Transverse colon (tissue), 4 donors: Measurements from ENCODE around the gene GPER1. TPM values are rescaled to one million over a fixed set of nuclear protein-coding genes. Genes with fewer than 3 reads are reported as not detected.

Experiments used
- DNase-seq: peaks from one replicate; pipeline ENCODE4 v3.0.0-alpha.2; 2019
- H3K27ac ChIP-seq, 4 donors: fragments of 200-600 bp; sonication (generic); 2 replicates each; pipeline ENCODE4 v1.5.1; 2016 to 2018; ENCODE audit warnings: inconsistent platforms in 4 of 4
- H3K27me3 ChIP-seq: fragments of 200-600 bp; sonication (generic); 2 replicates; pipeline ENCODE4 v1.5.1; 2017; ENCODE audit warnings: inconsistent platforms
- H3K36me3 ChIP-seq, 4 donors: fragments of 200-600 bp; sonication (generic); 2 replicates each; pipeline ENCODE4 v1.5.1; 2017 to 2019; ENCODE audit warnings: inconsistent platforms in 4 of 4
- H3K4me1 ChIP-seq, 4 donors: fragments of 200-600 bp; sonication (generic); 2 replicates each; pipeline ENCODE4 v1.5.1; 2017 to 2020; ENCODE audit warnings: inconsistent platforms in 4 of 4
- H3K4me3 ChIP-seq, 4 donors: fragments of 200-600 bp; sonication (generic); 1 replicate in 1 of 4; 2 replicates in 3 of 4; pipeline versions ENCODE4 v1.5.1 to v1.6.1; 2017 to 2019; ENCODE audit warnings: inconsistent platforms in 4 of 4
- H3K9me3 ChIP-seq, 2 donors: fragments of 200-600 bp; sonication (generic); 2 replicates each; pipeline ENCODE4 v1.5.1; 2017 to 2019; ENCODE audit warnings: inconsistent platforms in 2 of 2
- EP300 ChIP-seq: sonication (generic); formaldehyde crosslinking; IDR thresholded peaks from one replicate; pipeline ENCODE4 v1.6.1; 2017; ENCODE audit warnings: antibody characterized with exemption, low read depth
- POLR2A ChIP-seq: fragments of 450-650 bp; IDR thresholded peaks from one replicate; pipeline ENCODE4 v1.6.1; 2016; ENCODE audit warnings: antibody characterized with exemption, mild to moderate bottlenecking, moderate library complexity
- POLR2AphosphoS5 ChIP-seq, 3 donors: sonication (generic); formaldehyde crosslinking; IDR thresholded peaks; one replicate each; pipeline ENCODE4 v1.6.1; 2016; ENCODE audit warnings: antibody characterized with exemption in 3 of 3
- WGBS, 2 donors: methylation state at CpG; one replicate each; pipeline ENCODE4 v1.1.5; 2018; ENCODE audit warnings: low coverage in 1 of 2; 5-methylcytosine and 5-hydroxymethylcytosine counted together
- in situ Hi-C, 4 donors: fragments of 200-750 bp; cut with MboI; loops; one replicate each; pipeline versions ENCODE4 v1.15.0 to v1.15.1; 2017; ENCODE audit warnings: low sequenced_read_pairs in 3 of 4, low pct_ligation_motif_present in 1 of 4, low pct_unique_long_range_greater_than_20kb in 1 of 4
- intact Hi-C: fragments of 100-400 bp; cut with DNase I; formaldehyde crosslinking; loops from one replicate; pipeline ENCODE4 v1.15.1; 2023; ENCODE audit warnings: low total_unique reads
- total RNA-seq, 4 donors: library from RNA; depleted of rRNA; stranded (reverse); fragments of >200 nt; gene quantifications; one replicate each; pipeline ENCODE4 v1.1.0, GENCODE V29; 2016
- TF ChIP-seq, protein P1 (sequence below), 5 experiments: fragments of 200-600 bp in 3 of 5; fragments of 450-650 bp in 2 of 5; sonication (generic) in 3 of 5; IDR thresholded peaks; 1 replicate in 2 of 5; 2 replicates in 3 of 5; pipeline ENCODE4 v1.5.1; 2016 to 2017; ENCODE audit warnings: antibody characterized with exemption in 5 of 5, inconsistent platforms in 3 of 5, mild to moderate bottlenecking in 2 of 5, moderate library complexity in 1 of 5

GPER1 gene
- total RNA-seq, 4 donors from 2014 or later: 2.2 to 33.7 (median 11.7) TPM

DNA sequence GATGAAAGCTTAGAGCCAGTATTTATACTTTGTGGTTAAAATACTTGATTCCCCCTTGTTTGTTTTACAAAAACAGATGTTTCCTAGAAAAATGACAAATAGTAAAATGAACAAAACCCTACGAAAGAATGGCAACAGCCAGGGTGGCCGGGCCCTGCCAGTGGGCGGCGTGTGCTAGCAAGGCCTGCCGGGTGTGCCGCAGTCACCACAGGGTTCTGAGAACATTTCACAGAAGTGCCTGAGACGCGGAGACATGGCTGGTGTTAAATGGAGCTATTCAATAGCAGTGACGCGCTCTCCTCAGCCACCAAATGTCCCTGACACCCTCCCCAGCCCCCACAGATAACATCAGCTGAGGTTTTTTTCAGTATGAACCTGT, 29.1 kb upstream of the GPER1 start:
- H3K36me3 ChIP-seq: no peaks in the 10 kb centered on the region
- in situ Hi-C loops (no loop called here), intact Hi-C loops (no loop called here)
- no peak overlapping the region for H3K4me3 ChIP-seq
- WGBS, 2 donors: 83 to 94% methylated on average over 7 to 10 of the region's 10 CpGs
- no peak for TF ChIP-seq POLR2AphosphoS5 (IDR thresholded peaks at IDR 0.05)
- H3K27ac ChIP-seq: peak overlapping the region in 3 of 4 donors; percentile 39 to 47 (median 39)
- no peaks in the 10 kb centered on the region for H3K9me3 ChIP-seq
- peaks cover 7 to 32% (median 19%) of the 10 kb centered on the region in 4 donors for H3K4me1 ChIP-seq
- DNase-seq: no peak
- no peaks in the 10 kb centered on the region for H3K27me3 ChIP-seq

DNA sequence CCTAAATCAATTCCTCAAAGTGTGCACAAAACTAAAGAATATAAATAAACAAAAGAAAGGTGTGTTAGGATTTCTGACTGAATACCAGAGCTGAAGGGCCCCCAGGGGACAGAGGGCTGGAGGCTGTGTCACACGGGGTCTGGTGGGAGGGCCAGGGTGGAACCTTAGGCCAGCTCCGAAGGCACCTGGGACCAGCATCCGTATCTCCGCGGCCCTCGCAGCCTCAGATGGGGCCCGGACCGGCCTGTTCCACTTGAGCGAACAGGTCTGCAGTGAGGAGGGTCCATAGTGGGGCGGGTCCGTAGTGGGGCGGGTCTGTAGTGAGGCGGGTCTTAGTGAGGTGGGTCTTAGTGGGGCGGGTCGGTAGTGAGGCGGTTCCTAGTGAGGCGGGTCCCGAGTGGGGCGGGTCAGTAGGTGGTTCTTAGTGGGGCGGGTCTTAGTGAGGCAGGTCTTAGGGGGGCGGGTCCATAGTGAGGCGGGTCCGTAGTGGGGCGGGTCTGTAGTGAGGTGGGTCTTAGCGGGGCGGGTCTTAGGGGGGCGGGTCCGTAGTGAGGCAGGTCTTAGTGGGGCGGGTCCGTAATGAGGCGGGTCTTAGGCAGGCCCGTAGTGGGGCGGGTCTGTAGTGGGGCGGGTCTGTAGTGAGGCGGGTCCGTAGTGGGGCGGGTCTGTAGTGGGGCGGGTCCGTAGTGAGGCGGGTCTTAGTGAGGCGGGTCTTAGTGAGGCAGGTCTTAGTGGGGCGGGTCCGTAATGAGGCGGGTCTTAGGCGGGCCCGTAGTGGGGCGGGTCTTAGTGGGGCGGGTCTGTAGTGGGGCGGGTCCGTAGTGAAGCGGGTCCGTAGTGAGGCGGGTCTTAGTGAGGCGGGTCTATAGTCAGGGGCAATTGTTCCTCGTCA, 28.5 kb upstream of the GPER1 start:
- H3K4me3 ChIP-seq: no peak overlapping the region
- no peaks in the 10 kb centered on the region for H3K36me3 ChIP-seq
- no peaks in the 10 kb centered on the region for H3K27me3 ChIP-seq
- DNase-seq: peak; percentile 56
- in situ Hi-C loops: loop anchor here in 3 of 4 donors (5.0 to 10.0 kb wide), 2 partner anchors 65 to 67 kb away; no protein-coding TSS in a partner anchor
- peaks cover 7 to 26% (median 17%) of the 10 kb centered on the region in 4 donors for H3K4me1 ChIP-seq
- H3K9me3 ChIP-seq: no peaks in the 10 kb centered on the region
- peak overlapping the region; percentile 17 to 47 (median 39) for H3K27ac ChIP-seq
- TF ChIP-seq, protein P1, sequence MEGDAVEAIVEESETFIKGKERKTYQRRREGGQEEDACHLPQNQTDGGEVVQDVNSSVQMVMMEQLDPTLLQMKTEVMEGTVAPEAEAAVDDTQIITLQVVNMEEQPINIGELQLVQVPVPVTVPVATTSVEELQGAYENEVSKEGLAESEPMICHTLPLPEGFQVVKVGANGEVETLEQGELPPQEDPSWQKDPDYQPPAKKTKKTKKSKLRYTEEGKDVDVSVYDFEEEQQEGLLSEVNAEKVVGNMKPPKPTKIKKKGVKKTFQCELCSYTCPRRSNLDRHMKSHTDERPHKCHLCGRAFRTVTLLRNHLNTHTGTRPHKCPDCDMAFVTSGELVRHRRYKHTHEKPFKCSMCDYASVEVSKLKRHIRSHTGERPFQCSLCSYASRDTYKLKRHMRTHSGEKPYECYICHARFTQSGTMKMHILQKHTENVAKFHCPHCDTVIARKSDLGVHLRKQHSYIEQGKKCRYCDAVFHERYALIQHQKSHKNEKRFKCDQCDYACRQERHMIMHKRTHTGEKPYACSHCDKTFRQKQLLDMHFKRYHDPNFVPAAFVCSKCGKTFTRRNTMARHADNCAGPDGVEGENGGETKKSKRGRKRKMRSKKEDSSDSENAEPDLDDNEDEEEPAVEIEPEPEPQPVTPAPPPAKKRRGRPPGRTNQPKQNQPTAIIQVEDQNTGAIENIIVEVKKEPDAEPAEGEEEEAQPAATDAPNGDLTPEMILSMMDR (IDR thresholded peaks at IDR 0.05): no peak
- TF ChIP-seq EP300 (no peak), POLR2AphosphoS5 (IDR thresholded peaks at IDR 0.05) (no peak), POLR2A (no peak)
- intact Hi-C loops: no loop called here
- WGBS, 2 donors: 67% methylated on average over 55 of the region's 55 CpGs; no CpG with 5 or more reads in 1 of the 2 donors

DNA sequence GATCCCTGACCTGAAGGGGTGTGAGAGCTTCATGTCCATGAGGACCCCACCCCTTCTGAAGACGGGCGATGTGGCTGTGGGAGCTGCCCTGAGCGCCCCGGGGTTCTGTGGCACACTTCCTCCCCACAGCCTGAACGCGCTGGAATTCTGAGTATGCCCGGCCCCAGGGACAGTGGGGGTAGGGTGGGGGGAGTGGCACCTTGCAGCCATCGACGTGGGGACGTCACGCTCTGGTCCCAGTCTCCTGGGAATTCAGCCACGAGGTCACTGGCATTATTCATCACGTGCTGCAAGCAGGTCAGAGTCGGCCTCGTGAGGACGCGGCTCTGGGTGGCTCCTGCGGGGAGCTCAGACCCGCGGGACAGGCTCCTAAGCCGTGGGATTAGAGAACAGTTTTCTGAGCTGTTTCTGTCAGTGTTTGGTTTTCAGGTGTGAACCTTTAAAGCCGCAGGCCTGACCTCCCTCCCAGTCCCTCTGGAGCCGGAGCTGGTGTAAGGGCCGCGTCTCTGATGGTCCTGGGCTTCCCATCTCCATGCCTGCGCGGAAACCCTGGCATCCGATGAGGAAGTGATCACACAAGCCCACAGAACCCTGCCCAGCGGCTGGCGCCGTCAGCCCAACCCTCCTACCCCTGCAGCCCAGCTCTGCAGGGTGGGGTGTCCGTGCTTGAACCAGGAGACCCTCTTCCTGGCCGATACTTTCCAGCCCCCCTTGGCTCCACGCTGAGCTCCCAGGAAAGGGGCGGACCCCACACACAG, 27.4 kb upstream of the GPER1 start:
- Histone ChIP-seq H3K9me3 (no peaks in the 10 kb centered on the region), H3K36me3 (no peaks in the 10 kb centered on the region), H3K27ac (peak overlapping the region in 1 of 4 donors; percentile 13), H3K27me3 (no peaks in the 10 kb centered on the region), H3K4me3 (no peak overlapping the region), H3K4me1 (peaks cover 9 to 19% (median 12%) of the 10 kb centered on the region in 4 donors)
- in situ Hi-C loops (loop anchor here in 3 of 4 donors (5.0 to 10.0 kb wide), 2 partner anchors 66 to 68 kb away; no protein-coding TSS in a partner anchor), intact Hi-C loops (no loop called here)
- no peak for DNase-seq
- TF ChIP-seq, protein P1 (IDR thresholded peaks at IDR 0.05): no peak
- WGBS, 2 donors: 72% methylated on average over 31 of the region's 35 CpGs; no CpG with 5 or more reads in 1 of the 2 donors

DNA sequence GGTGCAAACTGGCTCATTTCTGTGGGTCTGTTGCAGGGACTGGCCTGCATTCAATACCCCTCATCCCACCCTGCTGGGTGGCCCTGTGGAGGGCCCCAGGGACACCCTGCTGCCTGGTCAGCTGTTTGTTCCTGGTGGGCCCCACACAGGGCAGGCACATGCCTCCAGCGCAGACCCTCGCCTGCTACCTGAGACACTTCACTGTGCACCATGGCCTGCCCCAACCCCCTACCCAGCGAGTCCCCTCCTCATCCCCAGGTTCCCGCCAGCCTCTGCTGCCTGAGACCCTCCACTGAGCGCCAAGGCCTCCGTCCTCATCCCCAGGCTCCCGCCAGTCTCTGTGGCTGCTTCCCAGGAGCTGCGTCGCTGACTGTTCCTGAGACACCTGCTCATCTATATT, 26.7 kb upstream of the GPER1 start:
- no peaks in the 10 kb centered on the region for H3K9me3 ChIP-seq
- TF ChIP-seq, protein P1 (IDR thresholded peaks at IDR 0.05): no peak
- TF ChIP-seq EP300: no peak
- TF ChIP-seq POLR2AphosphoS5 (IDR thresholded peaks at IDR 0.05): no peak
- no peak for TF ChIP-seq POLR2A
- peaks cover 8 to 19% (median 14%) of the 10 kb centered on the region in 4 donors for H3K4me1 ChIP-seq
- no peaks in the 10 kb centered on the region for H3K36me3 ChIP-seq
- no peak for DNase-seq
- H3K4me3 ChIP-seq: no peak overlapping the region
- intact Hi-C loops: no loop called here
- H3K27me3 ChIP-seq: no peaks in the 10 kb centered on the region
- in situ Hi-C loops: loop anchor here in 3 of 4 donors (5.0 to 10.0 kb wide), 2 partner anchors 66 to 69 kb away; no protein-coding TSS in a partner anchor
- no peak overlapping the region for H3K27ac ChIP-seq
- WGBS, 2 donors: 95% methylated on average over 9 of the region's 9 CpGs; no CpG with 5 or more reads in 1 of the 2 donors
